Measurements from ENCODE around the gene BAG3.

Gene BAG3

DNA sequence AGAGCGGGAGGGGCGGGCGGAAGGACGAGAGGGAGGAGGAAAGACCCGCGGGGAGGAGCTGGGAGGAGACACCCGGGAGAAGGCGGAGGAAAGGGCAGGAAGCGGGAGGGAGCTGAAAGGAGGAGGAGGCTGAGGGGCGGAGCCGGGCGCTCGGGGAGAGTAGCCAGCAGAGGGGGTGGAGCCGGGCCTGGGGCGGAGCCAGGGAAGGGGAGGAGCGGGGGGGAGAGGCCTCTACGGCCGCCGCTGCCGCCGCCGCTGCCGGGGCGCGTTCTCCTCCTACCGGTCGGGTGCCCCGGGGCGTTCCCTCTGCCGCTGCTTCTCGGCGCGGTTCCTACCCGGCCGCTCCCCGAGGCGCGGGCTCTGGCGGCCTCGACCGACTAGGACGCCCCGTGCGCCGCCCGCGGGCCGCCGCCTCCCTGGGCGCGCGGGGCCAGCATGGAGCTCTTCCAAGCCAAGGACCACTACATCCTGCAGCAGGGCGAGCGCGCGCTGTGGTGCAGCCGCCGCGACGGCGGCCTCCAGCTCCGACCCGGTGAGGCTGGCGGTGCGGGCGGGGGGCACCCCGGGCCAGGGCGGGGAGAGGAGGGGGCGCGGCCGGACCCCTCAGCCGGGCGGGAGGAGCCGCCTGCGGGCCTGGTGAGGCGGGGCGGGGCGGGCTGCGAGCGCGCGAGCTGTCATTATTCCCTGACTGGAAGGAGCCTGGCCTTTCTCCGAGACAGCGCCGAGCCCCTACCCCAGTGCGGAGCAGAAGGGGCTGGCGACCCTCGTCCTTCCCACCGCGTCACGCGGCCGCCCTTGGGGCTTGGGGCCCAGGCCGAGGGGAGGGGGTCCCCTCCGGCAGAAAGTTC, 74.9 kb downstream of the BAG3 start, which contains the start of gene INPP5F:
INPP5F (plus strand) TSS at position 223 of the 848 bp plus-strand sequence; CDS start at position 436, 213 bp downstream.
- in situ Hi-C loops (cut with MboI; ENCODE audit: low sequenced_read_pairs), result no loop called here

DNA sequence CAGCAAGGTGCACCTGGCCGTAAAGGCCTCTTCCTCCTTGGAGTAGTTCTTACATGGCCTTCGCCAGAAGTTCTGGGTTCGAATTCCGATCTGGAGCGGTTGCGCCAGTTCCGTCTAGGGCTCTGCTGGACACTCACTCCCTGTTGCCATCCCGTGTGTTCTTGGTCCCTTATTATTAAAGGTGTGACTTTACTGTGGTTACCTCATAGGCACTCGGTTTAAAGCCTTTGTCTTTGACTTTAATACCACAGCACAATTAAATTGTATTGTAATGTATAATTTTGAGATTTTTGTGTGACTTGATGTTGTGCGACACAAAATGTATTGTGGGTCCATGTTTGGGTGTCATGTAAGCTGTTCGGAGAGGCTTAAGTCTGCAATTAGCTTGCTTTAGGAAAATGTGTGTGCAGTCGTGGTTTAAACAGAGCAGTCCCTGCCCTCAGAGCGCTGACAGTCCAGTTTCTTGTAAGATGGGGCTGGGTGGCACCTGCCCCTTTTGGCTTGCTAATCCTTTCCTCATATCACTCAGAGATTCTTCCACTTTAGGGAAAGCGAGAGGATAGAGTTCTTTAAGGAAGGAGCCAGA, 75.6 kb downstream of the BAG3 start:
- in situ Hi-C loops (cut with MboI; ENCODE audit: low sequenced_read_pairs), result no loop called here
